Stimulated activated CD8-positive, alpha-beta memory T cell treated with anti-CD3 and anti-CD28 coated beads, Interleukin-7, amount 100 ng/mL, for 24 hours (primary cell): ENCODE measurements around the gene TAS2R10.
"Not testable (repeated sequence)": the region's sequence is repeated elsewhere in the genome, so short reads cannot be mapped to it uniquely, and the experiment has no call there.

Source experiments
- DNase-seq: peaks from one replicate; pipeline ENCODE4 v3.0.0-alpha.2; 2020; ENCODE audit warnings: low read depth

The TAS2R10 gene

GRCh38 chr12:10826258-10826657, at the start of gene TAS2R10:
TSS of gene TAS2R10 (minus strand) at chr12:10826358. CDS start at chr12:10826269, 89 bp downstream.
- DNase-seq = no peak

GRCh38 chr12:10873378-10873777, 47.2 kb upstream of the TAS2R10 start:
- no peak for DNase-seq

GRCh38 chr12:10867381-10867780, 41.2 kb upstream of the TAS2R10 start:
- DNase-seq = no peak

- no peak for DNase-seq
These were observed 37.5 kb upstream of the TAS2R10 start for GRCh38 chr12:10863512-10864218.

GRCh38 chr12:10861366-10861765, 35.2 kb upstream of the TAS2R10 start:
- DNase-seq = no peak

- no peak for DNase-seq
These were observed 29.6 kb upstream of the TAS2R10 start for GRCh38 chr12:10855807-10856206.

GRCh38 chr12:10853776-10854175, 27.6 kb upstream of the TAS2R10 start:
- no peak for DNase-seq

GRCh38 chr12:10851243-10851858, 25.2 kb upstream of the TAS2R10 start:
- DNase-seq = no peak

- DNase-seq = no peak
These were observed 23.3 kb upstream of the TAS2R10 start, which contains the start of gene PRR4 for GRCh38 chr12:10849425-10849878. TSS of gene PRR4 (minus strand) at chr12:10849475. CDS start at chr12:10849437, 38 bp downstream.

- DNase-seq = no peak
These were observed 21.6 kb upstream of the TAS2R10 start for GRCh38 chr12:10847744-10848143.

GRCh38 chr12:10842862-10843261, 16.7 kb upstream of the TAS2R10 start:
- DNase-seq = no peak

- no peak for DNase-seq
These were observed 12.3 kb upstream of the TAS2R10 start for GRCh38 chr12:10838461-10838860.

GRCh38 chr12:10829994-10830393, 3.8 kb upstream of the TAS2R10 start:
- DNase-seq = no peak

GRCh38 chr12:10824957-10825356, 1.2 kb downstream of the TAS2R10 start:
- DNase-seq = no peak

- no peak for DNase-seq
These were observed 14.1 kb downstream of the TAS2R10 start for GRCh38 chr12:10811883-10812536.

GRCh38 chr12:10810068-10810467, 16.1 kb downstream of the TAS2R10 start, which contains the start of gene TAS2R9:
TSS of gene TAS2R9 (minus strand) at chr12:10810168. CDS start at chr12:10810075, 93 bp downstream.
- DNase-seq = no peak

GRCh38 chr12:10807186-10807585, 19.0 kb downstream of the TAS2R10 start, which contains the start of gene TAS2R8:
TSS of gene TAS2R8 (minus strand) at chr12:10807286. CDS start at chr12:10806980, 306 bp downstream.
- no peak for DNase-seq

- DNase-seq = no peak
These were observed 23.6 kb downstream of the TAS2R10 start, which contains the start of gene TAS2R7 for GRCh38 chr12:10802587-10802986. TSS of gene TAS2R7 (minus strand) at chr12:10802627. CDS start at chr12:10802570, 57 bp downstream.

GRCh38 chr12:10801741-10802140, 24.4 kb downstream of the TAS2R10 start:
- no peak for DNase-seq

GRCh38 chr12:10794222-10794621, 31.9 kb downstream of the TAS2R10 start:
- DNase-seq = no peak

GRCh38 chr12:10791769-10792168, 34.4 kb downstream of the TAS2R10 start:
- not testable (repeated sequence) for DNase-seq

- DNase-seq = no peak
These were observed 42.9 kb downstream of the TAS2R10 start for GRCh38 chr12:10783252-10783651.

- DNase-seq = no peak
These were observed 47.1 kb downstream of the TAS2R10 start for GRCh38 chr12:10779103-10779502.
